A549 (cell line): ENCODE measurements around the gene BRPF1. TPM values are rescaled to one million over a fixed set of nuclear protein-coding genes. Genes with fewer than 3 reads are reported as not detected.

Source experiments
- ATAC-seq, 2 experiments: fragments of 200-7000 bp in 1 of 2; fragments of >200 bp in 1 of 2; cut with Nextera tagmentation in 1 of 2; cut with Tn5 transposase in 1 of 2; 3 replicates each; pipeline versions ENCODE4 v1.8.0 to v1.9.1; 2018 to 2020; ENCODE audit warnings: mild to moderate bottlenecking in 1 of 2, moderate library complexity in 1 of 2
- CTCF ChIA-PET: fragments of 300-600 bp; sonication (Branson Sonifier 250); formaldehyde crosslinking; extraction: SDS; loops from one replicate; lab custom pipeline; 2021; ENCODE audit warnings: antibody characterized with exemption, inconsistent platforms; lab: Yijun Ruan, JAX
- POLR2A ChIA-PET: fragments of 350-600 bp; formaldehyde crosslinking; extraction: SDS; loops from one replicate; lab custom pipeline; 2021; ENCODE audit warnings: antibody characterized with exemption, inconsistent platforms; lab: Yijun Ruan, JAX
- DNase-seq, 2 experiments: peaks; one replicate each; pipeline versions ENCODE4 v3.0.0 to v3.0.0-alpha.2; 2011 to 2016; ENCODE audit warnings: low read depth in 1 of 2, low spot score in 1 of 2
- FAIRE-seq: peaks from 2 replicates; lab custom pipeline; 2011; peaks lifted over from hg19 to GRCh38; lab: Jason Lieb, UNC
- H3K27ac ChIP-seq, 2 experiments: fragments of >200 bp; sonication (Bioruptor Twin); formaldehyde crosslinking; 3 replicates each; pipeline ENCODE4 v1.5.1; 2016 to 2017
- H3K4me1 ChIP-seq: fragments of >200 bp; sonication (Bioruptor Twin); formaldehyde crosslinking; 3 replicates; pipeline ENCODE4 v1.6.1; 2016
- H3K4me2 ChIP-seq: fragments of >200 bp; sonication (Bioruptor Twin); formaldehyde crosslinking; 3 replicates; pipeline ENCODE4 v1.6.1; 2016
- H3K4me3 ChIP-seq: fragments of >200 bp; sonication (Bioruptor Twin); formaldehyde crosslinking; 3 replicates; pipeline ENCODE4 v1.5.1; 2016
- H3K9me3 ChIP-seq: fragments of >200 bp; sonication (Bioruptor Twin); formaldehyde crosslinking; 3 replicates; pipeline ENCODE4 v1.6.1; 2016
- BHLHE40 ChIP-seq: IDR thresholded peaks from 2 replicates; pipeline ENCODE4 v1.6.1; 2012; ENCODE audit warnings: low read depth, low read length, inconsistent platforms
- CEBPB ChIP-seq, 2 experiments: fragments of >200 bp in 1 of 2; sonication (Bioruptor Twin) in 1 of 2; formaldehyde crosslinking in 1 of 2; IDR thresholded peaks; 2 replicates each; pipeline ENCODE4 v1.6.1; 2012 to 2016
- EHMT2 ChIP-seq: fragments of 200-600 bp; sonication (generic); IDR thresholded peaks from 2 replicates; pipeline ENCODE4 v1.6.1; 2016; ENCODE audit warnings: antibody characterized with exemption, low read depth, mild to moderate bottlenecking, moderate library complexity
- FOSB ChIP-seq: fragments of 250-450 bp; sonication (Bioruptor Pico); IDR thresholded peaks from 2 replicates; pipeline ENCODE4 v1.5.0; 2020; ENCODE audit warnings: mild to moderate bottlenecking, moderate library complexity
- FOSL2 ChIP-seq, 2 experiments: fragments of 450-650 bp in 1 of 2; fragments of >200 bp in 1 of 2; sonication (Bioruptor Twin) in 1 of 2; formaldehyde crosslinking; IDR thresholded peaks; 2 replicates each; pipeline versions ENCODE4 v1.5.0 to v1.6.1; 2016 to 2020; ENCODE audit warnings: mild to moderate bottlenecking in 1 of 2, moderate library complexity in 1 of 2
- JUN ChIP-seq, 2 experiments: fragments of >200 bp; sonication (Bioruptor Twin); formaldehyde crosslinking; IDR thresholded peaks; 2 replicates in 1 of 2; 3 replicates in 1 of 2; pipeline ENCODE4 v1.6.1; 2016 to 2017
- KDM5A ChIP-seq: fragments of 200-600 bp; sonication (generic); IDR thresholded peaks from 2 replicates; pipeline ENCODE4 v1.6.1; 2016; ENCODE audit warnings: antibody characterized with exemption, mild to moderate bottlenecking
- NPAS2 ChIP-seq: fragments of 250-450 bp; sonication (Bioruptor Pico); IDR thresholded peaks from 2 replicates; pipeline ENCODE4 v1.8.0; 2022; ENCODE audit warnings: mild to moderate bottlenecking, moderate library complexity, borderline replicate concordance
- NR3C1 ChIP-seq: fragments of >200 bp; sonication (Bioruptor Twin); formaldehyde crosslinking; IDR thresholded peaks from 3 replicates; pipeline ENCODE4 v1.6.1; 2017
- POLR2AphosphoS2 ChIP-seq: conservative IDR thresholded peaks from 2 replicates; pipeline ENCODE4 v1.6.1; 2012; ENCODE audit warnings: low read length, improper control_type of control experiment, inconsistent platforms
- RAD21 ChIP-seq, 2 experiments: fragments of >200 bp in 1 of 2; sonication (Bioruptor Twin) in 1 of 2; formaldehyde crosslinking in 1 of 2; IDR thresholded peaks in 1 of 2; conservative IDR thresholded peaks in 1 of 2; 2 replicates in 1 of 2; 3 replicates in 1 of 2; pipeline ENCODE4 v1.6.1; 2012 to 2018; ENCODE audit warnings: inconsistent platforms in 1 of 2
- SMC3 ChIP-seq: fragments of >200 bp; sonication (Bioruptor Twin); formaldehyde crosslinking; IDR thresholded peaks from 3 replicates; pipeline ENCODE4 v1.6.1; 2018; ENCODE audit warnings: inconsistent platforms
- SREBF2 ChIP-seq: fragments of 450-650 bp; IDR thresholded peaks from 2 replicates; pipeline ENCODE4 v1.6.1; 2014; ENCODE audit warnings: mild to moderate bottlenecking, moderate library complexity
- ZNF302 ChIP-seq: fragments of 250-450 bp; sonication (Bioruptor Pico); IDR thresholded peaks from 2 replicates; pipeline ENCODE4 v1.9.0; 2021; ENCODE audit warnings: inconsistent platforms, mild to moderate bottlenecking, moderate library complexity
- WGBS: methylation state at CpG from one replicate; pipeline ENCODE4 v1.1.6; 2017; ENCODE audit errors: missing lambda C conversion rate; 5-methylcytosine and 5-hydroxymethylcytosine counted together
- polyA plus RNA-seq, 4 experiments: library from polyadenylated mRNA; depleted of rRNA in 3 of 4; stranded (reverse); fragments of >200 nt; fragmentation: RNase III in 1 of 4; extraction: RNeasy Plus Mini Kit Qiagen cat#74134 plus additional on column Dnase treatment in 1 of 4; gene quantifications; 2 replicates in 3 of 4; 3 replicates in 1 of 4; pipeline ENCODE4 v1.2.3, GENCODE V29; 2011 to 2017
- TF ChIP-seq, protein P1 (sequence below): fragments of >200 bp; sonication (Bioruptor Twin); formaldehyde crosslinking; IDR thresholded peaks from 3 replicates; pipeline ENCODE4 v1.5.1; 2016
- TF ChIP-seq, protein P2 (sequence below): fragments of 150-350 bp; IDR thresholded peaks from 2 replicates; pipeline ENCODE4 v1.6.1; 2014; ENCODE audit warnings: low read depth, mild to moderate bottlenecking, low read length
- TF ChIP-seq, protein P3 (sequence below): fragments of 450-650 bp; IDR thresholded peaks from 2 replicates; pipeline ENCODE4 v1.6.1; 2014; ENCODE audit warnings: antibody characterized with exemption
- TF ChIP-seq, protein P4 (sequence below): IDR thresholded peaks from 2 replicates; pipeline ENCODE4 v1.6.1; 2012
- TF ChIP-seq, protein P5 (sequence below): fragments of 250-450 bp; sonication (Bioruptor Pico); IDR thresholded peaks from 2 replicates; pipeline ENCODE4 v1.5.0; 2020; ENCODE audit warnings: low read depth, mild to moderate bottlenecking, moderate library complexity

BRPF1 gene
- polyA plus RNA-seq, 2 of the 4 experiments (the other 2 are of a cell fraction): 8.6 to 12.4 TPM

DNA sequence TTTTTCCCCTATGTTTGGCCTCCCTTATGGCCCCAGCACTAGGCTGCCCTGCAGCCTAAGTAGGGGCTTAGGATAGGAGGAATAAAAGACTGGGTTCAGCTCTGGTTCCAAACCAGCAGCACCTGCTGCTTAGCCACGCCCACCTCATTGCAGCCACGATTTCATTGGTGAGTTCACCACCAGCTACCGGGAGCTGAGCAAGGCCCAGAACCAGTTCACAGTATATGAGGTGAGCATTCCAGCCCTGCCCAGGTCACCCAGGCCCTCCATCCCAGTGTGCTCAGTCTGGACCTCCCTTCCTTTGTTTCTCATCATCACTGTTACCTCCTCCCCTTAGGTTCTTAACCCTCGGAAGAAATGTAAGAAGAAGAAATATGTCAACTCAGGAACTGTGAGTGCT lies 16.4 kb upstream of the BRPF1 start (continued):
- TF ChIP-seq JUN (IDR thresholded peaks at IDR 0.05) (no peak), ZNF302 (CRISPR knock-in tag) (no peak)

DNA sequence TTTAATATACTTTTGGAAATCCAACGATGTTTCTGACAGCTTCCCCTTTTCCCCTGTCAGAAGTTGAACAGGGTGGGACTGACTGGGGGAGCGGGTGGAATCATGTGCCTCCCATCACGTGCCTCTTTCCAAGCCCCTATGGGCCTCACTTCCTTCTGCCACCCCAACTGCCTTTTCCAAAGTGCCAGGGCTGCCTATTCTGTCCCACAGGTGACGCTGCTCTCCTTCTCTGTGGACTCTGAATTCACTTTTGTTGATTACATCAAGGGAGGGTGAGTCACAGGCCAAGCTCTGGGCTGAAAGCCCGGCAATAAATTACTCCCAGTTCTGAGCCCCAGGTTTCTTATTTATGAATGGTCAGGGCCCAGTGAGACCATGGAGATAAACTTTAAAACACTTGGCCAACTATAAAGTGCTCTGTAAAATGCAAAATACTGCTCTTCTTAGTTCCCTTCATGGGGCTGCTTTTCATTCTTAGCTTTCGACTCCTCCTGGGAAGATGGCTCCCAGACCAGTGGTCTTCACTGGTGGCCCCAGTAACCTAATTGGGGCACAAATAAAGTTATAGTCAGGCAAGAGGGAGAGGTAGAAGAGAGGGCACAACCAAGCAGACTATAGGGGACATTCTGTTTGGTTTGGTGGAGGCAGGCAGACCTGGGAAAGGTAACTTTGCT lies 15.6 kb upstream of the BRPF1 start:
- Histone ChIP-seq H3K9me3 (no peaks in the 10 kb centered on the region), H3K27ac (peak overlapping the region in 1 of 2 experiments; percentile 32; a peak in 1 of 6 replicates), H3K4me1 (peaks cover 11% of the 10 kb centered on the region; the same call in 2 of the 3 replicates), H3K4me3 (no peak overlapping the region), H3K4me2 (peak overlapping the region; percentile 40)
- ATAC-seq (peak; percentile 95 to 97), DNase-seq (peak; percentile 78 to 86), FAIRE-seq (no peak)
- TF ChIP-seq CEBPB (IDR thresholded peaks at IDR 0.05) (peak in 1 of 2 experiments; percentile 54; a peak in 2 of 4 replicates), POLR2AphosphoS2 (no peak), SREBF2 (no peak), RAD21 (conservative IDR thresholded peaks at IDR 0.05 in 1 of 2, IDR thresholded peaks at IDR 0.05 in 1 of 2) (peak; percentile 89 to 91), NR3C1 (no peak), NPAS2 (CRISPR knock-in tag) (no peak), BHLHE40 (peak; percentile 52; the same call in 1 of the 2 replicates), SMC3 (peak; percentile 77), FOSB (CRISPR knock-in tag) (no peak), EHMT2 (no peak), FOSL2 (IDR thresholded peaks at IDR 0.05) (peak; percentile 70; the same call in 1 of the 2 replicates), FOSL2 (CRISPR knock-in tag; IDR thresholded peaks at IDR 0.05) (peak; percentile 93), KDM5A (0 out of 2 replicates have a peak, but pooled peaks have one; percentile 33)
- TF ChIP-seq, protein P1, sequence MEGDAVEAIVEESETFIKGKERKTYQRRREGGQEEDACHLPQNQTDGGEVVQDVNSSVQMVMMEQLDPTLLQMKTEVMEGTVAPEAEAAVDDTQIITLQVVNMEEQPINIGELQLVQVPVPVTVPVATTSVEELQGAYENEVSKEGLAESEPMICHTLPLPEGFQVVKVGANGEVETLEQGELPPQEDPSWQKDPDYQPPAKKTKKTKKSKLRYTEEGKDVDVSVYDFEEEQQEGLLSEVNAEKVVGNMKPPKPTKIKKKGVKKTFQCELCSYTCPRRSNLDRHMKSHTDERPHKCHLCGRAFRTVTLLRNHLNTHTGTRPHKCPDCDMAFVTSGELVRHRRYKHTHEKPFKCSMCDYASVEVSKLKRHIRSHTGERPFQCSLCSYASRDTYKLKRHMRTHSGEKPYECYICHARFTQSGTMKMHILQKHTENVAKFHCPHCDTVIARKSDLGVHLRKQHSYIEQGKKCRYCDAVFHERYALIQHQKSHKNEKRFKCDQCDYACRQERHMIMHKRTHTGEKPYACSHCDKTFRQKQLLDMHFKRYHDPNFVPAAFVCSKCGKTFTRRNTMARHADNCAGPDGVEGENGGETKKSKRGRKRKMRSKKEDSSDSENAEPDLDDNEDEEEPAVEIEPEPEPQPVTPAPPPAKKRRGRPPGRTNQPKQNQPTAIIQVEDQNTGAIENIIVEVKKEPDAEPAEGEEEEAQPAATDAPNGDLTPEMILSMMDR: peak; percentile 87
- TF ChIP-seq, protein P2, sequence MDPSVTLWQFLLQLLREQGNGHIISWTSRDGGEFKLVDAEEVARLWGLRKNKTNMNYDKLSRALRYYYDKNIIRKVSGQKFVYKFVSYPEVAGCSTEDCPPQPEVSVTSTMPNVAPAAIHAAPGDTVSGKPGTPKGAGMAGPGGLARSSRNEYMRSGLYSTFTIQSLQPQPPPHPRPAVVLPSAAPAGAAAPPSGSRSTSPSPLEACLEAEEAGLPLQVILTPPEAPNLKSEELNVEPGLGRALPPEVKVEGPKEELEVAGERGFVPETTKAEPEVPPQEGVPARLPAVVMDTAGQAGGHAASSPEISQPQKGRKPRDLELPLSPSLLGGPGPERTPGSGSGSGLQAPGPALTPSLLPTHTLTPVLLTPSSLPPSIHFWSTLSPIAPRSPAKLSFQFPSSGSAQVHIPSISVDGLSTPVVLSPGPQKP: no peak
- TF ChIP-seq, protein P3, sequence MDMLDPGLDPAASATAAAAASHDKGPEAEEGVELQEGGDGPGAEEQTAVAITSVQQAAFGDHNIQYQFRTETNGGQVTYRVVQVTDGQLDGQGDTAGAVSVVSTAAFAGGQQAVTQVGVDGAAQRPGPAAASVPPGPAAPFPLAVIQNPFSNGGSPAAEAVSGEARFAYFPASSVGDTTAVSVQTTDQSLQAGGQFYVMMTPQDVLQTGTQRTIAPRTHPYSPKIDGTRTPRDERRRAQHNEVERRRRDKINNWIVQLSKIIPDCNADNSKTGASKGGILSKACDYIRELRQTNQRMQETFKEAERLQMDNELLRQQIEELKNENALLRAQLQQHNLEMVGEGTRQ: peak; percentile 94
- TF ChIP-seq, protein P4, sequence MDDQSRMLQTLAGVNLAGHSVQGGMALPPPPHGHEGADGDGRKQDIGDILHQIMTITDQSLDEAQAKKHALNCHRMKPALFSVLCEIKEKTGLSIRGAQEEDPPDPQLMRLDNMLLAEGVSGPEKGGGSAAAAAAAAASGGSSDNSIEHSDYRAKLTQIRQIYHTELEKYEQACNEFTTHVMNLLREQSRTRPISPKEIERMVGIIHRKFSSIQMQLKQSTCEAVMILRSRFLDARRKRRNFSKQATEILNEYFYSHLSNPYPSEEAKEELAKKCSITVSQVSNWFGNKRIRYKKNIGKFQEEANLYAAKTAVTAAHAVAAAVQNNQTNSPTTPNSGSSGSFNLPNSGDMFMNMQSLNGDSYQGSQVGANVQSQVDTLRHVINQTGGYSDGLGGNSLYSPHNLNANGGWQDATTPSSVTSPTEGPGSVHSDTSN: no peak
- TF ChIP-seq, protein P5, sequence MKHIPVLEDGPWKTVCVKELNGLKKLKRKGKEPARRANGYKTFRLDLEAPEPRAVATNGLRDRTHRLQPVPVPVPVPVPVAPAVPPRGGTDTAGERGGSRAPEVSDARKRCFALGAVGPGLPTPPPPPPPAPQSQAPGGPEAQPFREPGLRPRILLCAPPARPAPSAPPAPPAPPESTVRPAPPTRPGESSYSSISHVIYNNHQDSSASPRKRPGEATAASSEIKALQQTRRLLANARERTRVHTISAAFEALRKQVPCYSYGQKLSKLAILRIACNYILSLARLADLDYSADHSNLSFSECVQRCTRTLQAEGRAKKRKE (CRISPR knock-in tag): no peak
- 23% methylated on average over 6 of the region's 6 CpGs for WGBS
- ChIA-PET POLR2A (interaction anchor here (0.8 to 1.1 kb wide), 3 partner anchors 15 to 230 kb away, joined by 3 to 4 read pairs (median 3); partner anchors contain the start of genes ARPC4 and BRPF1), CTCF (interaction anchor here (0.6 to 5.0 kb wide), 55 partner anchors 8 to 1023 kb away, joined by 3 to 99 read pairs (median 5); partner anchors contain the start of genes BRPF1, CAMK1, CPNE9 and OGG1)
